ENCODE results near the gene GNG12.
A peak's percentile ranks its signal among the peaks of the same experiment; 100 is the strongest.

GNG12 gene

DNA sequence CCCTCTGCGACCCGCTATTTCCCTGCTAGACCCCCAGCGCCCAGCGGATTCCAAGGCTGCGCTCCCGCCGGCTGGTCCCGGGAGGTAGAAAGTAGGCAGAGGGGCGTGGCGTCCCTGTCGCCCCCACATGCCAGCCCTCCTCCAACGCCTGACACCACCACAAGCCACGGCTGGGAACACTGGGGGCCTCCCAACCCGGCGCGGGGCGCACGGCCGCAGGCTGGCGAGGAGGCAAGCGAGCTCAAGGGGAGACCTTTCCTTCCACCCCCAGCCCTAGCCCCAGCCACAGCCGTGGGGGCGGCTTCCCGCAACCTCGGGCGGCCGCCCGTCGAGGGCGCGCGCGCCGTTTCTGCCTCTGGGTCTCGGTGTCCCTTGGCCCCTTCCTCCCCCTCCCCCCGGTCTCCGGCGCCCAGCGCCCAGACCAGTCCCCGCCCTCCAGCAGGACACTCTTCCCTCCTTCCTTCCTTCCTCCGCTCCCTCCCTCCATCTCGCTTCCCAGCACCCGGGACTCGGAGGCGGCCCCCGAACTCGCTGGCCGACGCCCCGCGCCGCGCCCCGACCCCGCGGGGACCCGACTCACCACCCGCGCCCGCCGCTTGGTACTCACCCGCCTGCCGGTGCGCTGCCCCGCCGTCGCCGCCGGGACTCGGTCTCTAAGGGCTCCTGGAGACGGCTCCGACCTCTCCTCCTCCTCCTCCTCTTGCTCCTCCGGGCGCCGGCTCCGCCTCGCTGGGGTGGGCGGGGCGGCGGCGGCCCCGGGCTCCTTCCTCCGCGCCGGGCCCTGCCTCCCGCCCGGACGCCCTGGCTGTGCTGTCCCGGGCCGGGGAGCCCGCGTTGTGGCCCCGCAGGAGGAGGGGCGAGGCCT, at the start of gene GNG12:
GNG12 (minus strand) TSS at position 731 of the 865 bp plus-strand sequence. CDS start 125,781 bp downstream, outside the sequence.
- peak; percentile 35 for DNase-seq (ENCODE audit: low spot score)

DNA sequence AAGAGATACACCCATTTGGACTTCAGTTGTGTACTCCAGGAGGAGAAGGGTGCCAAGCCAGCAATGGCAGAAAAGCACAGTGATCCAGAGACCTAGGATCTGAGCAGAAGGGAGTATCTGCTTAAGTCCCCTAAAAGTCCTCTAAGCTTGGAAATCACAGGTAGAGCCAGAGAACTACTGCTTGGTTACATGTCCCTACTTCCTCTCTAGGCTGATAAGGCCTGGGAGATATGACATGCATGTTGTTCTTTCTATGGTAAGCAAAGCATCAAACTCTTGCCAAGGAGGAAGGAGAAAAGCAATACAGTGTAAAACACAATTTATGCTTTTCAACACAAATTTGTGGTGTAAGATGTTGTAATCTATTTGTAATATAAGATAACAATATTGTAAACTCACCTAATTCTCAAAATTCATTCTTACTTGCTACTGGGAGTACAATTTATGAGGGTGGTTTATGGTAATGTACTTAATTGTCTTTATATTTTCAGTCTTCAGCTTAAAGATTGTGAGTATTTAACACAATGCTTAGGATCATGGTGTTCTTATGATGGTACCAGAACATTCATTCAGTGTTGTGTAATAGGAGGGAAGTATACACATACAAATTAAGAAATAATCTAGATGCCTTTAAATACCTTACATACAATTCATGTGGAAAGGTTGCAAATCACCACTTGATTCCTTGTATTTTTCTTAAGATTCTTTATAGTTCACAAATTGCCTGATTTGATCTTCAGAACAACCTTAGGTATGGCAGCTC, 49.1 kb upstream of the GNG12 start:
- no peak for DNase-seq (ENCODE audit: low spot score)

DNA sequence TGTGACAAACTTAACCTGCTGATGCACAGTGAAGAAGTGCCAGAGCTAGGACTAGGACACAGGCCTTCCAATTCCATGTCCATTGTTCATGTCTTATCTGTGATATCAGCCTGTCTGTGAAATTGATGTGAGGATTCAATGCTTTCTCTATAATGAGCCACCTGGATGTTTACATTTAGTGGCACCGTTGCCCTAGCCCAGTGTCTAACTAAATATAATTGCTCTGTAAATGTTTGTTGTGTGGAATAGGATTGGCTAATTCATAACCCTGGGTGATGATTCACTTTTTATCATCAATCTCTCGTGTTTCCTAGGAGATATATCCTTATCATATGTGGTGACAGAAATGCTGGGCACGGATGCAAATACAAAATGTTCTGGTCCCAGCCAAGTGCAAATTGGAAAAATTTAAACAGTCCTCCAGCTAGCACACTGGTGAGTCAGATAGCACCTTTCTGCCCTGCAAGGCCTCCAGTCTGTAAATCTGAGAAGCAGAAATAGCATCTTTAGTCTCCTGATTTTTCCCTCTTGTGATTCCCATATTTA, 46.9 kb upstream of the GNG12 start:
- no peak for DNase-seq (ENCODE audit: low spot score)

DNA sequence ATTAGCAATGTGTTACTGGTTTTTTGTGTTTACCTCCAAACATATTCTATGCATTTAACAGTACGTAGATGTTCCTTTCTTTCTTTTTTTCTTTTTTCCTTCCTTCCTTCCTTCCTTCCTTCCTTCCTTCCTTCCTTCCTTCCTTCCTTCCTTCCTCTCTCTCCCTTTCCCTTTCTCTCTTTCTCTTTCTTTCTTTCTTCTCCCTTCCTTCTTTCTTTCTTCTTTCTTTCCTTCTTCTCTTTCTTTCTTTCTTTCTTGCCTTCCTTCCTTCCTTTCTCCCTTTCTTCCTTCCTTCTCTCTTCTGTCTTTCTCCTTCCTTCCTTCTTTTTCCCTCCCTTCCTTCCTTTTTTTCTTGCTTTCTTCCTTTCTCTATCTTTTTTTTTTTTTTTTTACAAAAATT, 46.2 kb upstream of the GNG12 start:
- DNase-seq (ENCODE audit: low spot score): no peak

DNA sequence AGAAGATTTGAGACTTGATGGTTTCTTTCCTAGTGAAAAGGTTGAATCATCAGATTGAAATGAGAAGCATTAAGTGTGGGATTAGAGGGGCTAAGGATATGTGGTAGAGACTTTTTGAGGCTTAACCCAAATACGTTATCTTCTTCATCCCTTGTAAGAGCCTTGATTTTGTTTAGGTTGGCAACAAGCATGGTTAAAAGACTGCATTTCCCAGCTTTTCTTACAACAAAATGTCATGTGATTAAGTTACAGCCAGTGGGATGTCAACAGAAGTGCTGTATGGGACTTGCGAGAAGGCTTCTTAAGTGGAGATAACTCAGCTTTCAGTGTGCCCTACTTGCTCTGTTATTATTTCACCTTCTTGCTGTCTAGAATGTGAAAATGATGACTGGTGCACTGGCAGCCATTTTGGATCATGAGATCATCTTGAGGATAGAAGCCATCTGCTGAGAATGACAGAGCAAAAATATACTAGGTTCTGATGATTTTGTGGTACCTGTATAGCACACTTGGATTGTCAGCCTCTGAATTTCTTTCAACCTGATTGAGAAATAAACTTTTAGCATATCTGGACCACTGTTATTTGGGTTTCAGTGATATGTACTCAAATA, 41.3 kb upstream of the GNG12 start:
- no peak for DNase-seq (ENCODE audit: low spot score)

DNA sequence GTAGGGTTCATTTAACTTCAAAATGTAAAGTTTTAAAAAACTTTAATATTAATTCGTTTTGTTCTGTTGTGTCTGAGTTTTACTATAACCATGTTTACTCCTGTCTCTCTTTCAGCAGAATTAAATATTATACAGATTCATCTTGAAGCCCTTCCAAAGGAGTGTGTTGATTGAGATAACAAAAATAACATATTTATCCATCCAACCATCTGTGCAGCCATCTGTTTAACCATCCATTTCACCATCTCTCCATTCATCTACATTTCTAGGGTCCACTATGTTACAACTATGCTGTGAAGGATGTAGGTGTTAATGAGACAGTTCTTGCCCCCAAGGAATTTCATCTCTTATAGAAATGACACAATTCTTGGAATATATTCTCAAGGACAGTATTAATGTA, 36.0 kb upstream of the GNG12 start:
- DNase-seq (ENCODE audit: low spot score): no peak

DNA sequence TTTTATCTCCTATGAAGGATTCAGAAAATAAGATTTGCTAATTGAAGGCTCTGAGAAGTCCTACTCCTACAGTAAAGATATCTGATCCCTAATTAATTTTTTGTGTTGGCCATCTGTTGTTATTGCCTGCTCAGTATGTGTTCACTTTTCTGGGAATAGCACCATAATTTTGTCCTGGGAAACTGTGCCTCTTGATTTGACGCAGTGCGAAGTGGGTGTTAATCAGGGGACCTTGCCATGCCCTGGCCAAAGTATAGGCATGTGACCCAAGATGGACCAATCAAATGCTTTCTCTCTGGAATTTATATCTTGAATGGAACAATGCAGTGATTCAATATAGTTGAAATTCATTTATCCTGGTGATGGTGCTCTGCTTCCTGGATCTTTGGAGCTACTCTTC, 30.4 kb upstream of the GNG12 start:
- no peak for DNase-seq (ENCODE audit: low spot score)

DNA sequence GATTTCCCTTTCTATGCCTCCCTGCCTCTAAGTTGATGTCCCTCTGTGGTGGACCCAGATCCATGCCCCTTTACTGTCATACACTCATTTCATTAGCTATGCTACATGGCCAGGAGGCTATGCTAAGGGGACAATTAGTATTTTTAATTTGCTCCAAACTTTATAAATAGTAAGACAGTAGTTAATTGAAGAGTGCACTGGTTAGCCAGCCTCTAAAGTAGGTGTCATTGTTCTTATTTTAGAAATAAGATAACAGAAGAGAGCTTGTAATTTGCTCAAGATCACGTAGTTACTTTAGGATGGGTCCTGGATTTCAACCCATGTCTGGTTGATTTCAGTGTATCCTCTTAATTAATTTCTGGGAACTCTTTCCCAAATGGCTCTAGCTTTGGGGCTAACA, 29.4 kb upstream of the GNG12 start:
- no peak for DNase-seq (ENCODE audit: low spot score)

DNA sequence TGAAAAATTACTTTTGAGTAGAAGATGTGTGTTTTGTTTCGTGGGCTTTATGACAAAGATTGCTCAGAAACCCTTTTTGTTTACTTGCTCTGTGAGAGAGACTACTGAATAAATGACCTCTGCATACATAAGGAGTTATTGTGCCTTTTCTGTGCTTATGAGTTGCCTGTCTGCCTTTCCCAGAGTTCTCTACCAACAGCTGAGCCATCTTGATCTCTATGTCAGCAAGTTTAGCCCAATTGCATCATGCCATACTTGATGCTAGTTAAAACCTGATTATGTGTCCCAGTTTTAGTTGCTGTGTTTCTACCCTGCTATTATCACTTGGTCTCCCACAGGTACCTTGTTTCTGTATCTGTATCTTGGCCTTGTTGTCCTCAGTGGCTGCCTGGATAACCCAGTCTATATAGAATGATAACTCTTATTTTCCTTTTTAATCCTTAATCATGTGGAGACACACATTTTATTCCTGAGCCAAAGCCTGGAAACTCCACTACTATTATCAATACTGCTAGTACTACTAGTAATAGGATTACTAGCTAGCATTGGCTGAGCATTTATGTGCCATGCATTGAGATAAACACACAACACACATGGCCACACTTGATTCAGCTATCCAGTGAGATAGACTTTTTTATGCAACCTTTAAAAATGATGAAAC, 28.7 kb upstream of the GNG12 start:
- DNase-seq (ENCODE audit: low spot score): no peak

DNA sequence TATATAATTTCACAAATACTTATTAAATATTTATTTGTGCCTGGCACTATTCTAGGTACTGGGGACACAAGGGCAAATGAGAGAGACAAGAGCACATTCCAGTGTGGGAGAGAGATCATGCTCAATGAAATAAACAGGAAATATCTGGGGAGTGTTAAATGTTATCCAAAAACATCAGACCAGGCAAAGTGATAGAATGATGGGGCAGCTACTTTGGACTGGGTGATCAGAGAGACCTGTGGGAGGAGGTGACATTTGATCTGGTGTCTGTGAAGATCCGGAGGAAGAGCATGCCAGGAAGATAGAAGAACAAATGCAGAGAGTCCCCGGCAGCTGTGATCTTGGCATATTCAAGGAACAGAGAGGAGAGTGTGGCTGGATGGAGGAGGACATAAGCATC, 27.5 kb upstream of the GNG12 start:
- no peak for DNase-seq (ENCODE audit: low spot score)

DNA sequence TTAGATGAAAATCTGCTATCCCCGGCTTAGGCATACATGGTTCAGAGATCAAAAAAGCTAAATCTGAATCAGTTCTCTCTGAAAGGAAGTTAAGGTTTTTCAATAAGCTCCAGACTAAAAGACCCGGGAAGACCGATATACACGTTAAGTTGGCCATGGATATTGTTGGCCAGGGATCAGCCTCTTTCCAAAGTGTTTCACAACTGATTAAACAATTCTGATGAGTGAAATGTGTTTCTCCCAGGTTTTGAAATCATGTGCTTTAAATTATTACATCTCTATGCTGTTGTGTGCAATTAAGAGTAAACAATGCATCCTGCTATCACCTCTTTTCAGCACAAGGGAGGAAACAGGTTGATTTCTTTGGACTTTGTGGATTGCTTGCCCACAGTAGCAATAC, 23.7 kb upstream of the GNG12 start:
- DNase-seq (ENCODE audit: low spot score): no peak

DNA sequence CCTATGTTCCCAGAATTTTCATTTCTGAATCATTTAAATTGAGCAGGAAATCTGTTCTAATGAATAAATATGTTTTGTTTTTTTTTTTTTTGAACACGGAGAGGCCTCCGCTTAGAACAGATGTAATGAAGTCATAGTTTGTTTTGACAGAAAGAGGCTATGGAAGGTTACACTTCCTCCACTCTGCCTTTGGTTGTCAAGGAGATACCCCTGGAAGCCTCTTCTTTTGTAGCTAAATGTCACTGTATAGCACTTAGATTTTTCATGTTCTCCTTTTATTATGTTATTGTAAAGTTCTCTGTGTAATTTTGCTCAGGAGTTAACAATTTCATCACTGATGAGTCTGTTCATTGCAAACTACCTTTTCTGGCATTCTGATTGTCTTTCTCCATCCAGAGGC, 22.7 kb upstream of the GNG12 start:
- no peak for DNase-seq (ENCODE audit: low spot score)

DNA sequence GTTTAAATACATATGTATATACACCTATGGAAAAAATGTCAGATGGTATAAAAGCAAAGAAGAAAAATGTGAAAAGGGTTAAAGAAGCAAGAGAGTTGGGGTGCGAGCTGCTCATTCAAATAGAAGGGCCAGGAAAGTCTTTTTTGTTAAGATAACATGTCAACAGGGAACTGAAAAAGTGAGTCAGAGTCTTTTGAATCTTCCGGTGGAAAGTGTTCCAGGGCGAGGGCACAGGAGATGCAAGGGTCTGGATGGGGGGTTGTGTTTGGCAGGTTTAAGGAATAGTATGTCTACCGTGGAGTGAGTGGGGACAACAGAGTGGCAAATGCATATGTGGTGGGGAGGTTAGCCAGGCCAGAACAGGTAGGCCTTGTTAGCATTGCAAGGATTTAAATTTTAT, 22.2 kb upstream of the GNG12 start:
- DNase-seq (ENCODE audit: low spot score): no peak

DNA sequence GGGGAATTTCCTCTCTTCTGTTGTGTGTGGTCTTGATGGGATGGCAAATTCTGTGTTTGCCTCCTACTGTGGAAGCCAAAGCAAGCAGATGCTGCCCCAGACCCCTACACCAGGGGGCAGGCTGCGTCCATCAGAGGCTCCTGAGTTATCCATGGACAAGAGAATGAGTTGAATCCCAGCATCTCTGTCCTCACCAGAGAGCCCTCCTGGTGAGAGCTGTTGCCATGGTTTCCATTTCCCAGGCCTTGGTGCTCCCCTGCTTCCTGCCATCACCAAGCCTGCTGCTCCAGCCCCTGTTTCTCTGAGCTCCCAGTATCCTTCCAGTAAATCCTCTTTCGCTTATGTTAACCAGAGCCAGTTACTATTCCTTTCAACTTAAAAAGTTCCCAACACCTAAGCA, 20.4 kb upstream of the GNG12 start:
- no peak for DNase-seq (ENCODE audit: low spot score)

DNA sequence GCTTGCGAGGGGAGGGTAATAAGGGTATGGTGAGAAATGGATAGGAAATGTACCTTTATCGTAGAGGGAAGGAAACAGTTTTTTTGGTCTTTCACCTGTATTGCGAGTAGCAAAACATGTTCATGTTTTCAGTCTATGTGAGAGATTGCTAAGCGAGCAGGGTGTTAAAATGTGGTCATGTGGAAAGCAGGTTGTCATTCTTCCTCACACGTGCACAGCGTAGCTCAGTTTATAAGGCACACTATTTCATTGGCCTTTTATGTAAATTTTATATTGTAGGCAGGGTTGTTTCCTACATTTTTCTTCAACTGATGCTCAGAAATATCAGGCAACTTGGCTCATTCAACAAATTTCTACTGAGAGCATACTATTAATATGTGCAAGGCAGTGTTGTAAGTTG, 18.5 kb upstream of the GNG12 start:
- no peak for DNase-seq (ENCODE audit: low spot score)

DNA sequence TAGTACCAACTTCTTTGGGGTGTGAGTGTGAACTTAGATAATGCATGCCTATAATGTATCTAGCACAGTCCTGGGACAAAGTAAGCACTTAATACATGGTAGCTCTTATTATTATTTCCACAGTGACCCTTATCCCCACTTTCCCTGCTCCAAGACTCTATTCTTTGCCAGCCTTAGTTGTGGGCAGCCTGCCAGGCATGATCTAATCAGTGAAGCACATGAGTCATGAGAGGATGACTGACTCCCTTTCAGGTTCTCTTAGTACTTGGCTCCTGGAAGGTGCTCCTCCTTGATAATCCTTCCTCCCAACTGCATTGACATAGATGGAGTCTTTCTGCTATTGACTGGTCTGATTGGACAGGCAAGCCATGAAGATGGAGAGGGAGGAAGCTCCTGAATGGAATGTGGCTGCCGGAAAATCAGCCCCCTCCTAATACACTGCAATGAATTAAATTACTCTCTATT, 17.4 kb upstream of the GNG12 start:
- DNase-seq (ENCODE audit: low spot score): no peak

DNA sequence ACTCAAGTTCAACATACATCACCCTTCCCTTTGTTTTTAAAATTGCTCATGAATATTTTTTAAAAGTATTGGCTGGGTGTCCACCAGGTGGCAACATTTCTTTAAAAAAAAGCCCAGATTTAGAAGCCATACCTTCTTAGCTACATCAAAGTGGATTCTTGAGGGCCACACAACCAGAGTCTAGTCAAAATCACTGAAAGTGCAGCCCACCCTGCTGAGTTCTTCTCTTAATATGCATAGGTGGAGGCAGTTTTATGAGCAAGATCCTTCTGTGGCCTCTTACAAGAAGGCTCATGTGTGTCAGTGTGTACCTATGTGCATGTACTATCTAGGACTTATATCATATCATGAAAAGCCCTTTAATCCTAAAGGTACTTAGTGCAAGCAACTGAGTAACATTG, 16.9 kb upstream of the GNG12 start:
- DNase-seq (ENCODE audit: low spot score): no peak

DNA sequence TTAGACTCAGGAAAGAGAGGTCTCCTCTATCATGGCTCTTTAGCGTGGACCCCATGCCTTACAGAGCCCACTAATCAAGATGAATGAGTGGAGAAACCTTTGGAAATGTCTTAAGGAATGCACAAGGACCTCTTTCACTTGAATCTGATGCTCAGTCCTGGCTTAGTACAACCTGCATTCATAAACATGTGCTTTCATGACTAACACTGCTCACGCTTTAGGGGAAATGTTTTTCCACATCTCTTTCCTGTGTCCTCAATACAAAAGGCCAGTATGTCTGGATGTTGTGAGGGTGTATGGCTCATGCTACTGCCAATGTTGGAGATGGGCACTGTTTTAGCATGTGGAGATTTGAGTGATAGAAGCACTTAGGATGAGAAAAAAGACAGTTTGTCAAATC, 14.2 kb upstream of the GNG12 start:
- DNase-seq (ENCODE audit: low spot score): no peak

DNA sequence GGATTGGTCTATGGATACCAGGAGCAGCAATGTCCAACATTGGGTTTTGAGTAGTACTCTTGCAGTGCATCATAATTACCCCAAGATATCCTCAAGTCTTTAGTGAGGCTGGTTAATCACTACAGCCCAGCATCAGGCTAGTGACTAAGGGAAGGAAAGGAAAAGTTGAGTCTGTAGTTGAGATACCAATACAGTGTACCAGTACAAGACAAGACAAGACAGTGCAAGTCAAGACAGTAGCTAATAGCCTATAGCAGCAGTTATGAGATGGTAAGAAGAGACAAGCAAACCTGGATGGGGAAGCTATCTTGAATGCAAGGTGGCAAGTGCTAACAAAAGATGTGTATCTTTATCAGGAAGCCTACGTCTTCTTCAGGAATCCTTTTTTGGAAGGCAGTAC, 13.3 kb upstream of the GNG12 start:
- DNase-seq (ENCODE audit: low spot score): no peak

DNA sequence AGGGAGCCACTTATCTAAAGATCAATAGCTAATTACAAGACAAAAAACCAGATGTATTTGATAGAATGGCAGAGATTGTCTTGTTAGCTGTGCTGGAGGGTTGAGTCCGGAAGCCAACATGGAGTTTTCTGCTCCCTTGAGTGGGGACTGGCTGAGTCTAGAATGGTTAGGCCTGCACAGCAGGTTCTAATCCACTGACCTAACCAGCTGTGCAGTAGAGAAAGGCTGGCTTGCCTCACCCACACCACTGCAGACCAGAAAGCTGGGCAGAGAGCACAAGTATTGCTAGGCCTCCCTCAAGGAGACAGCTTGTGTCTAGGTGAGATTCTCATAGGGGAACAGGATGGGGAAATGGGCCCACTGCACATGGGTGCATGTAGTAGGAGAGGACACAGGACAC, 11.7 kb upstream of the GNG12 start:
- no peak for DNase-seq (ENCODE audit: low spot score)

DNA sequence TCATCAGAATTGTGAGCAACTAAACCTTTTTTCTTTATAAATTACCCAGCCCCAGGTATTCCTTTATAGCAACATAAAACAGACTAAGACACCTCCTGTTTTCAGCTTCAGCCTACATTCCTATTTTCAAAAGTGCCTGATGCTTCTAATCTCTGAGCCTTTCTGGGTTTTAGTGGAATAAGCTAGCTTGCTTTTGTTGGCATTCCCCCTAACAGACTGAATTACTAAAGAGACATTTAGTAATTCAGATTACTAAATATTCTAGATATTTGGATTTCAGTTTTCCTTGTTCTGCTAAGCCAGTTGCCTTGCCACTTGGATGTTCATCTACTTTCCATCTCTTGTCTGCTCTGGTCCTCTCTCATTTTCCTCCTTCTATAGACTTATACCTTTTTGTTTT, 10.5 kb upstream of the GNG12 start:
- no peak for DNase-seq (ENCODE audit: low spot score)

DNA sequence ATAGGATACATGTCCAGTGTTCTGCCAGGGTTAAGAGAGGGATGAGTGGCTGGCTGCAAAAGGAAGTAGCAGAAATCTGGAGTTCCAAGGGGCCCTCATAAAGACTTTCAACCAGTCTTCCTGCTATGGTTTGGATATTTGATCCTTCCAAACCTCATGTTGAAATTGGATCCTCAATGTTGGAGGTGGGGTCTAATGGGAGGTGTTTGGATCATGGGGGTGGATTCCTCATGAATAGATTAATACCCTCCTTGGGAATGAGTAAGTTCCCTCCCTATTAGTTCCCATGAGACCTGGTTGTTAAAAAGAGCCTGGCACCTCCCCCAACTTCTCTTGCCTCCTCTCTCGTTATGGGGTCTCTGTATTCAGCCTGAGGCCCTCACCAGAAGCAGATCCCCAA, 10.1 kb upstream of the GNG12 start:
- no peak for DNase-seq (ENCODE audit: low spot score)
